Measurements from ENCODE around the gene EYS.

DNA sequence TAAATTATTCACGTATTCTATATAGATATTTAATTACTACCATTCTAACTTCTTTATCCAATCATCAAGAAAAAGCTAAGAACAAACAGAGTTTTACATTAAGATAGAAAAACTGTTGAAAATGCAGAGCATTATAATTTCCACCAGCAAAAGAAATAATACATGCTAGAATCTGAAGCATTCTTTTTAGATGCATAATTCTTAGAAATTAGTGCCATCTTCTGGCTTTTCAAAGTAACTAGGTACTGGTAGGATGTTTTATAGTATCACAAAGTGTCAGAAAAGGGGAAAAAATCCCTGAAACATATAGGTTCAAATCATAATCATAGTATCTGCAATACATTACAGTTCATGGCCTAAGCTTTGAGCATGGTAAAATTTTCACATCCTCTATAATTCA, 1892.6 kb downstream of the EYS start:
- TF ChIP-seq, protein P1, sequence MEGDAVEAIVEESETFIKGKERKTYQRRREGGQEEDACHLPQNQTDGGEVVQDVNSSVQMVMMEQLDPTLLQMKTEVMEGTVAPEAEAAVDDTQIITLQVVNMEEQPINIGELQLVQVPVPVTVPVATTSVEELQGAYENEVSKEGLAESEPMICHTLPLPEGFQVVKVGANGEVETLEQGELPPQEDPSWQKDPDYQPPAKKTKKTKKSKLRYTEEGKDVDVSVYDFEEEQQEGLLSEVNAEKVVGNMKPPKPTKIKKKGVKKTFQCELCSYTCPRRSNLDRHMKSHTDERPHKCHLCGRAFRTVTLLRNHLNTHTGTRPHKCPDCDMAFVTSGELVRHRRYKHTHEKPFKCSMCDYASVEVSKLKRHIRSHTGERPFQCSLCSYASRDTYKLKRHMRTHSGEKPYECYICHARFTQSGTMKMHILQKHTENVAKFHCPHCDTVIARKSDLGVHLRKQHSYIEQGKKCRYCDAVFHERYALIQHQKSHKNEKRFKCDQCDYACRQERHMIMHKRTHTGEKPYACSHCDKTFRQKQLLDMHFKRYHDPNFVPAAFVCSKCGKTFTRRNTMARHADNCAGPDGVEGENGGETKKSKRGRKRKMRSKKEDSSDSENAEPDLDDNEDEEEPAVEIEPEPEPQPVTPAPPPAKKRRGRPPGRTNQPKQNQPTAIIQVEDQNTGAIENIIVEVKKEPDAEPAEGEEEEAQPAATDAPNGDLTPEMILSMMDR (IDR thresholded peaks at IDR 0.05 in 2 of 3, conservative IDR thresholded peaks at IDR 0.05 in 1 of 3; ENCODE audit: borderline replicate concordance in 1 of 3, insufficient read depth in 1 of 3, low read depth in 2 of 3, low read length in 2 of 3): no peak
- TF ChIP-seq EZH2 (IDR thresholded peaks at IDR 0.05): no peak
- TF ChIP-seq CEBPB (IDR thresholded peaks at IDR 0.05; ENCODE audit: low read depth): no peak
- TF ChIP-seq RAD21 (IDR thresholded peaks at IDR 0.05; ENCODE audit: low read depth): peak; percentile 33; the same call in 1 of the 2 replicates
